Amygdala (tissue), 56 donors: Measurements from ENCODE around the gene CELF2.

Source experiments
- DNase-seq, 56 donors: peaks; one replicate each; lab custom pipeline; 2025; lab: John Stamatoyannopoulos, UW

CELF2 gene

DNA sequence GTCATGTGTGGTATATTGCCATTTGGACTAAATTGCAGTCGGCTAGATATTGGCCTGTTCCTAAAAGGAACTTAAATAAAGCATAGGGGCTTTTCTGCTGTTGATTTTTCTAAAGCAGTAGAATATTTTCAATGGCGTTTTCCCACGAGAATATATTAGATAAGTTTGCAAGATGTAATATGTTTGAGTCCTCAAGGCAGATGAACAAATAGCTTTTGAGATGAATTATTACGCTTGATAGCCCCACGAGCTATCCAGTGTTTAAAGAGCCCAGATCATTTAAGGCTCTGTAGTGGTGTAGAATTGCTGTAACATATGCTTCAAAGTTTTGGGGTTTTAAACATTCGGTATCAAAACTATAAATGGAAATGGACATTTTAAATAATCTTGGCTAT, 2.9 kb downstream of the CELF2 start:
- DNase-seq: no peak

DNA sequence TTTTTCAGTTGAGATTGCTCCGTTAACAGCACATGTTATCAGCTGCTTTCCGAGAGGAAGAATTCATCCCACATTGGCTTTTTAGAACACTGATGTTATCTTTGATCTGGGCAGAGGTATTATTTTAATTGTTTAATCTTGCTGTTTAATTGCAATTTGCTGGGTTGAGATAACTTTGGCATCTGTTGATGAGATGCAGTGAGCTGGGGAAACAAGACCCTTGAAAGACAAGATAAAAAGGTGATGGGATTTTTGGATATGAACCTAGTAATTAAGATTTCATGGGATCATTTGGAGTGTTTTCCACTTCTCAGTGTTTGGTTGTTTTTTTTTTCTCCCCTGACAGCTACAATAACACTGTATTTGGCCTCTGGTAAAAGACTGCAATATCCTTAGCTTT, 4.5 kb downstream of the CELF2 start:
- no peak for DNase-seq

DNA sequence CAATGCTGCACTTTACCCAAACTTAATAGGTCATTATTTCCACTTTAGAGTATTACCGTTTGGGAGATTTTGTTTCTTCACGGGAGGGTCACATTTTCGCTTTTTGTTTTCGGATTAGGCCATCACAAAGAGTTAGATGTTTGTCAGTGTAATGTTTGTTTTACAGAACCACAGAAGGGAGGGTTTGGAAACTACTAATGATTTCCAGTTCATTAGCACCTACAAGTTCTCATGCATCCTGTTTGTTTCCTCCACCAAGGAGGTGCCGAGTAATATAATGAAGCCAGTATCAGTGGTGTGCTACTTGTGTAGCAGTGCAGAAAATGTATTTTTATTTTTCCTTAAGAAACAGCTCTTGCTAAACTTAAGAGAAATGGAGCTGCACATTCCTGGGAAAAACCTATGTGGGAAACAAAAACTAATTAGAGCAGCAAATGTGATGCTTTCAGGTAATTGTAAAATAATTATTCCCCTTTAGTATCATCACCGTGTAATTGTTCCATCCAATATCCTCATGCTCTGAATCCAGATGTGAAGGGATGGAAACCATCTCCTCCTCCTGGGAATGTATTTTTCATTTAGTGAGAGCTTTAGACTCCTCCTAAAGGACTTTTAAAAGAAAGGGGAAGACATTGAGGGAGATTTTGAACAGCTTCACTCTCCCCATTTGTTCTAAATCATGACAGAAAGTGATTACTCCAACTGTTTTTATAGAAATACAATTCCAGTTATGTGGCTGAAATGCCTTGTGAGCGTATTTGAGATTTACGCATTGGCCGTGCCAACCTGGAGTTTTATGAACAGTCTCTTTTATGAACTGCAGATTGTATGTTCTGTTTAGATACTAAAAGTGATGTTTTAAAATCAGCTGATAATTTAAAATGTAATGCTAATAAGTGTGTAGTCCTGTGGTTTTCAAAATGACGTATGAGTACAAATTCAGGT, 5.6 kb downstream of the CELF2 start:
- DNase-seq: no peak

DNA sequence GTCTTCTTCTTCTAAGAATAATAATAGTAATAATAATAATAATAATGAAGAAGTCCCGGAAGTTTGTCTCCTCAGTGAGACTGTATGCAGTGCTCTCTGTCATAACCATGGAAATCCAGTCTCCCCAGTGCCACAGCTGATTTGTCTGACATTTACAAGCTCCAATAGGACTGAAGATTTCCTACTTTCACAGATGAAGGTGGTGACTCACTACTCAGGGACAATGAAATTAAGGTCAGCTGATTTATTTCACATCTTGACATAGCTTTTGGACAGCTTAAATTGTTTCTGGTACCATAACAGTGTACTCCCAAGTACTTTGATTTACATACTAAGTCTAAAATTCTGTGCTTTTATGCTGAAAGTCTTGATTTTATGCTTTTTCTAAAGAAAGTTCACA, 6.9 kb downstream of the CELF2 start:
- DNase-seq: no peak

DNA sequence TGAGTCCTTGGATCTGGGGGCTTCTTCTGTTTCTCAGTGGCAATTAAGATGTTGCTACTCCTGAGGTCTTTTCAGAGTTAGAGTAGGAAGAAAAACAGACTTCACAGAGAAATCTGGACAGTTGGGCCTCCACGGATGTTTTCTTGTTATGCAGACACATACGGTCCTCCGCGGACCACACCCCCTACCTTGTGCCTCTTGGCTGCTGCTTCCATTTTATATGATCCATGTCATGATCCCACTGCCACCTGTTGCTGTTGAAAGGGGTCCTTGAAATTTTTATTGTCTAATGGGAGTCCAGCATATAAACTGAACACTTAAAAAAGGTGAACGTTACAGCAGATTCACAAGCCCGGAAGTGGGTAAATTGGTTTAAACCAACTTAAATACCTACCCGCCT, 8.3 kb downstream of the CELF2 start:
- no peak for DNase-seq

DNA sequence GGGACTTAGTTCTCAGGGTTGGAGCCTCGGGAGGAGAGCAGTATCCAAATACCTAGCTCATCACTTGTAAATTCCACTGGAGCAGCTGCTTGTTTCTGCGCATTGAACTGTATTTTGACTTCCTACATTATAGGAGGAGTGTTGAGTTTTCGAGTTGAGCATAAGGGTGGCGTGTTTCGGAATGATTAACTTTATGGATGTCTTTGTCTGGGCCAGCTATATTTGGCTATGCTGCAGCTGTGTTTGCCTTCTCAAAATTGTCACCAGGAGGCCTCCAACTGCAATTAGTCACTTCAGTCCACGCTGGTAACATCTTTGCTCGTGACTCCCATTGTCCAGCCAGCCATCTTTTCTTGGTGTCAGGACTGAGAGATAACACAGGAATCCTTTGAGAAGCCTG, 9.1 kb downstream of the CELF2 start:
- no peak for DNase-seq

DNA sequence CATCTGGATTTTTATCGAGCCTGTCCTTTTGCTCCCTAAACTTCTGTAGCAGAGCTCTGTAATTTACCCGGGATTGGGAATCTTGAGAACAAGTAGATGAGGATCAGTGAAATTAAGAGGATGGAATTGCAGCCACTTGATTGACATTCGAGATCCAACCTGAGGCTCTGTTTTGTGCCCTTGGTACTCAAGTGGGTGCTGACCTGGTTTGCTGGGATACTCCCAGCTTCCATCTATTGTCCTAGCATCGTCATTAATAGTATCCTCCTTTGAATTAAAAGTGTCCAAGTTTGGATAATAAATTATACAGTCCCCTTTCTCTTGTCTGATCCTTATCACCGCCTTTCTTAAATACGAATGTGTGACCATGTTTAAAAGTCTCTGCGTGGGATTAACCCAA, 17.1 kb downstream of the CELF2 start:
- DNase-seq: no peak

DNA sequence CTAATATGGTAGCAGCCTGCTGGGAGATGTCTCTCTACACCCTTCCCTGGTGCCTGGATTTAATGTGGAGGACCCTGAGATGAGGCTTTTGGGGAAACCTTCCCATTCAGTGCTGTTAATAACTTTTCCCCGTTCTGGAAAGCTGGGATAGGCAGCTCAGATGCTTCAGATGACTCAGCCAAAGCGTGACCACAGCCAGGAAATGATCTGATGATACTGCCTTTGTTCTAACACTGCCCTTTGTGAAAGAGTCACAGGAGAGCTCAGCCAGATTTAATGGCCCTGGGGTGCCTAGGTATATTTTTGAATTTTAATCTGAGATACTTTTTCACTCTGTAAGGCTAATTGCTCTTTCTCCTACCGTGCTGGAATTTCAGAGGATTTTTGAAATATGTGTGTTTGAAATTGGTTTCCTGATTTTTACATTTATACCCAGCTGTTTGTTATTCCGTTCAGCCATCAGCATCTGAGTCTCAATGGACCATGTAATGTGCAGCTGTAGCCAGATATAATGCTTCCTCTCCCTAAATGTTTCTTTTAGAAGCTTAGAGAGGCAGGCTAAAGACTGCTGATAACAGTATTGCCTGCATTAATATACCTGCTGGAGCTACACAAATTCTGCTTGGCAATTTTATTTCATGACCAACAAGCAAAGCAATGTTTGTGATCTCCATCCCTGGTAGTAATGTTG, 17.8 kb downstream of the CELF2 start:
- peak in 1 of 56 donors; percentile 25 for DNase-seq

DNA sequence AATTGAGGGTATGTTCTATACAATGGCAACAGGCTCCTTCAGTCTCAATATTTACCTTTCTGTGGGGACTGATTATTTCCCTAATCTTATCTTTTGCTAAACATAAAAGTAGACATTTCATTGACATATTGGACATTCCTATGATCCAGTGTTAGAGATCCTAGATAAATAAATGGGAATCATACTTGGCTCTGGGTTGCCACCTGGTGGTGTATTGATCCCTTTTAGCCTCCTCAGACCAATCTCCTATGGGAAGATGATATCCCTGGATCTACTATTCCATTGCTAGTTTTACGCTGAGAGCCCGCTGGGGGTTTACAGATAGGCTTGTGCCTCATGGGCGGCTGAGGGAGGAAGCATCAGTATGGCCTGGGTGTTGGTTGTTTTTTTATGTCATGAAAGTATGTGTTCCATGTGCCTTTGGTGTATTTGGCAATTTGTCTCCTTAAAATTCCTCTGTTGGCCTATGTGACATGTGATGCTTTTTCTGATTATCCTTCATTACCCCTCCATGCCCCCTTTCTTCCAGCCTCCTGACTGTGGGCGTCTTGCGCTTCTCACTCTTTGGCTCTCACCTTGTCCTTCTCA, 18.8 kb downstream of the CELF2 start:
- peak in 5 of 56 donors; percentile 7 to 52 (median 14) for DNase-seq

DNA sequence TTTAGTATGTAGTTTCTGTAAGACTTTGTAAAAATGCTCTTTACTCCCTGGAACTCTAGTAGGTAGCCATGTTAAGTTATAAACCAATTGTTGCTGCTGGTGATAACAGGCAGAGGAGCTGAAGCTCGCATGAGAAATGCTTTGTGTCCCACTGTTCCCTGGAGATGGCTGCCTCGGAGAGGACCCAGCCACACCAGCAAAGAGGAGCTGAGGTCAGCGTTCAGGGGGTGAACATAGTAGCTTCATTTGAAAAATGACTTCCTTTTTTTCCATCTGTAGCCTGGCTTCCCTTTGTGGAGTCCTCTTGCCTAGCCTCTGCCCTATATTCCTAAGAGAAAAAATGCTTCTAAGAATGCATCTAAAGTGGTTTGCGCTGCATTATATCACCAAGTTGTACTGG, 20.3 kb downstream of the CELF2 start:
- DNase-seq: no peak

DNA sequence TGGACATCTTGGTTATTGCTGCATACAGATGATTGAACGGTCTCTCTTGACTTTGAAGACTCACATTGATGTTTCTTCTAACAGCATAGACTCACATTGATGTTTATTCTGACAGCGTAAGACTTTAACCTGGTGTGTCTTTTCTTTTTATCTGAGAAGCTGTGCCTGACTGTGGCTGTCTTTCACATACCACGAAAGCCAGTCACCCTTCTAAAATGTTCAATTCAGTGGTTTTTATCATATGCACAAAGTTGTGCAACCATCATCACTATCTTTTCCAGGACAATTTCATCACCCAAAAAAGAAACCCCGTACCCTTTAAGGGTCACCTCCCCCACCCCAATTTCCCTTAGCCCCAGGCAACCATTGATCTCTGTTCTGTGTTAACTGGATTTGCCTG, 24.7 kb downstream of the CELF2 start:
- DNase-seq: no peak

DNA sequence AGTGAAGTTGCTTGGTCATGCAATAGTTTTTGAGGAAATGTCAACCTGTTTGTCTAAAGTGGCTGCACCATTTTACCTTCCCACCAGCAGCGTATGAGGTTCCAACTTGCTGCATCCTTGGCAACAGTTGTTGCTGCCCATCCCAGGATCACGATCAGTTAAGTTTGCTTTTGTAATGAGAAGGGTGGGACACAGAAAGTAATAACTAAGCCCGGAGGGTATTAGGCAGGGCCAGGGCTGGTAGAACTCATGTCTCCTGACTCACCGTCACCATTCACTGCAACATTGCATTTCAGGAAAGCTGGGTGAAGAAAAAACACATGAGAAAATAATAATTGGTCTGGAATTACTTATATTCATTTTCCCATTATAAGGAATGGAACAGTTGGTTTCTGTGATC, 25.4 kb downstream of the CELF2 start:
- no peak for DNase-seq

DNA sequence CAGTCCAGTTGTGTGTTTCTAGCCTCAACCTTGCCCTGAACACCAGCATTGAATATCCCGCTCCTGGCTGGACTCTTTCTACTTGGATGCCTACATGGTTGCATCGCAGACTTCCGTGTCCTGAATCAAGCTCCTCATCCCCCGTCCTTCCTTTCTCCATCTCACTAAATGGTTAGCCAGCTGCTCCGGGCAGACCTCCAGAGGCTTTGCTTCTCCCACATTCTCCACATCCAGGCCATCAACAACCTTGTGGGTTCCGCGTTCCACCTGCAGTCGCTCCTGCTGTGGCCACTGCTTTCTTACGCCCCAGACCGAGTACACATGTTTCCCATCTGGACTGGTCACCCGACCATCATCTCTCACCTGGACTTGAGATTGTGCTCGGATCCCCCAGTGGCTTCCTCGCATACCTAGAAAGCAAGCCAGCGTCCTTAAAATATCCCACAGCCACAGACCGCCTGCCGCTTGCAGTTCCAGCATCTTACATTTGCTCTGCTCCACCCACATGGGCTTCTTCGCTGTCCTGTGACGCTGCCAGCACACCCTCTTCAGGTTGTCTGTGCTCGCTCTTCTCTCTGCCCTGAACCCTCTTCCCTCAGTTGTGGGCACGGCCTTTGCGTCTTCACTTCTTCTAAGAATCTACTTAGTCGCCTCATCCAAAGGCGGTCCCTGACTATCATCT, 25.9 kb downstream of the CELF2 start:
- DNase-seq: no peak

DNA sequence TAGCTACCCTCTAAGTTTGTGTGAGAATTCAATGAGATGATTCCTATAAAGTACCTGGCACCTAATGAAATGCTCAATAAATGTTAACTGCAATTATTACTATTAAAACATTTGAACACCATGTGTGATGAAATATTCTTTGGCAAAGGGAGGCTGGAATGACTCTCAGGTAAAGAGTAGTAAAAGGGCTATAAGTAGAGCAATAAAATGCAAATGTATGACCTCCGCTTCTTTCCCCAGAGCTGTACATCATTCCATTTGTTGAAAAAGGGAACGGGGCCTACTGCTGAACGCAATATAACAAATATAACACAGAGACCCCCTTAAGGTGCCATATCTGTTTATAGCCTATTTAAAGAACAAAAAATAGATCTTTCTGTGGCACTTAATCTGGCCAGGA, 27.8 kb downstream of the CELF2 start:
- no peak for DNase-seq

DNA sequence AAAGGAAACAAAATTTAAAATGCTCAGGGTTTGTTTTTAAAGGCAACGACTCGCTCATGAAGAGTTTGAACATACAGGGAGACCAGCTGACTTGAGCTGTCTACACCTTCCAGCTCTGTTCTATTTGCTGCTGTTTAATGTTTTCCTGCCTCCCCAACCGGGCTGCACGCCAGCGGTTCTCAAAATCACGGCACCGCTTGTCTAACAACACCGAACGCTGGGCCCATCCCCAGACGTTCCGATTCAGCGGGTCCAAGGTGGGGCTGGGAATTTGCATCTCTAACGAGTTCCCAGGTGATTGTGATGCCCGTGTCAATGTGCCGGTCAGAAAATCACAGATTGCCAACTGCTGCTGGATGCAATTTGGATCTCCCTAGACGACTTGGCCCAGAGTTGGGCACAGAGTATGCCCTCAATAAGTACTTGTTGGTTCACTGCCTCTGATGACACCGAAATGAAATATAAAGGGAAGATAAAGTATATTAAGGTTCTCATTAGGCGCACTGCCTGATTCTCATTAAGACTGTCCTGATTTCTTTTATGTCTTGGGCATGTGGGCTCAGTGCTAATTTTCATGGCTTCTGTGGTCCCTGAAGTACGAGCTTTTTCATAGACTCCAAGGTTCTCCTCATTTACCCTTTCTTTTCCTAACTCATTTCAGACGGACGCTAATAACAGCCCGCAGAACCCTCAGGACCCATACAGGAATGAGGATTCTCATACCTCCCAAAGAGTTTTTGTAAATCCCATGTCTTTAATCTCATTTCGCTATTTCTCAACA, 28.5 kb downstream of the CELF2 start:
- peak in 6 of 56 donors; percentile 7 to 46 (median 38) for DNase-seq

DNA sequence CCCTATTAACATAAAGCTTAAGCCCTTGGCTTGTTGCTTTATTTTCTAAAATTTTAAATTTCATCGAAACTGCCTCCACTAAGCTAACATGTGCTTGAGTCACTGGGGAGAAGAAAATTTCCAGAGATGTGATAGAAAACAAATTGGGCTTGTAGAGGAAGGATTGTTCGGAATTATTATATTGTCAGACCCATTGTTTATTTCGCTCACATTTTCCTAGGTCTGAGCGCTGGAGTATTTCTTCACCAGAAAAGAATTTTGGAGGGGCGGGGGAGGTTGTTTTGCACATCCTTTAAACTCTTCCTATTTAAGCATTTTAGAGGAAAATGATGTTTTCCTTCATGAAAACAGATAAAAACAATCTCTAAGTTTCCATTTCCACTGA, 29.1 kb downstream of the CELF2 start:
- DNase-seq: no peak

DNA sequence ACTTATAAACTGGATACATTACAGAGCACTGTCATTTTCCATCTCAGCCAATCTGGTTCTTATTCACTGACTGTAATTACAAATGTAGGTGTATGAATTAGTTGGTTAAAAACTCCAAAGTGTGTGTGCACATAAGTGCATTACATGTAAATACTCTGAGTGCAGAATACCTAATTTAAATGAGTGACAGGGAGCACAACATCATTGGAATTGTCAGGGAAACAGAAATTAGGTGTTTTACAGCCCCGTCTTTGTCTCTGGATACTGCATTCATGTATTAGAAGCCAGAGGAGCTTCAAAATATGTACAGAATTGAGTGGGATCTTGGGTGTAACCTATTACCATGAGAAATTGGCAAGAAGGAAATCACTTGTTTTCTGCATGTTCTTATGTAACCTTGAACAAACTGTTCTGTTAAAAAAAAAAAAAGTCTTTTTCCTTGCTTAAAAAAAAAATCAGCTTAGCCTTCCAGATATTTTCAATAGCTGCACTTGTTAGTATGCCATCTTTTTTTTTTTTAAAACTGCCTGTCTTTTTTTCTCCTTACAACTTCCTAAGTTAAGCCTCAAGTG, 31.1 kb downstream of the CELF2 start:
- DNase-seq: no peak

DNA sequence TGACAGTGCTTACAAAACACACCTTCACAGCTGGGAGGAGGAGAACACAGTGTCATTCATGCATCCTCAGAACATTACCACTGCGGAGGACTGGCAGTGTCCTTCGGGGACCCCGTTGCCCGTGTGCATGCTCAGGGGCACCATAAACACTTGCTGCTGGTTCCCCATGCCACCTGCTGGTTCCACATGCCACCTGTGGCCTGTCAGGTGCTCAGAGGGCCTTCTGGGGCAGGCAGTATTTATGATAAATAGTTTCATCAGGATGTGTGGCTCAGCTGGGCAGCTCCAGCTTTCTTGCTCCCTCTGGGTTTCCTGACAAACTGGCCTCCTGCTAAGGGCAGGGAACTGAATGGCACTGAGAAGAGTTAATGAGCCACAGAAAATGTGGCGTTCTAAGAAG, 32.1 kb downstream of the CELF2 start:
- DNase-seq: no peak

DNA sequence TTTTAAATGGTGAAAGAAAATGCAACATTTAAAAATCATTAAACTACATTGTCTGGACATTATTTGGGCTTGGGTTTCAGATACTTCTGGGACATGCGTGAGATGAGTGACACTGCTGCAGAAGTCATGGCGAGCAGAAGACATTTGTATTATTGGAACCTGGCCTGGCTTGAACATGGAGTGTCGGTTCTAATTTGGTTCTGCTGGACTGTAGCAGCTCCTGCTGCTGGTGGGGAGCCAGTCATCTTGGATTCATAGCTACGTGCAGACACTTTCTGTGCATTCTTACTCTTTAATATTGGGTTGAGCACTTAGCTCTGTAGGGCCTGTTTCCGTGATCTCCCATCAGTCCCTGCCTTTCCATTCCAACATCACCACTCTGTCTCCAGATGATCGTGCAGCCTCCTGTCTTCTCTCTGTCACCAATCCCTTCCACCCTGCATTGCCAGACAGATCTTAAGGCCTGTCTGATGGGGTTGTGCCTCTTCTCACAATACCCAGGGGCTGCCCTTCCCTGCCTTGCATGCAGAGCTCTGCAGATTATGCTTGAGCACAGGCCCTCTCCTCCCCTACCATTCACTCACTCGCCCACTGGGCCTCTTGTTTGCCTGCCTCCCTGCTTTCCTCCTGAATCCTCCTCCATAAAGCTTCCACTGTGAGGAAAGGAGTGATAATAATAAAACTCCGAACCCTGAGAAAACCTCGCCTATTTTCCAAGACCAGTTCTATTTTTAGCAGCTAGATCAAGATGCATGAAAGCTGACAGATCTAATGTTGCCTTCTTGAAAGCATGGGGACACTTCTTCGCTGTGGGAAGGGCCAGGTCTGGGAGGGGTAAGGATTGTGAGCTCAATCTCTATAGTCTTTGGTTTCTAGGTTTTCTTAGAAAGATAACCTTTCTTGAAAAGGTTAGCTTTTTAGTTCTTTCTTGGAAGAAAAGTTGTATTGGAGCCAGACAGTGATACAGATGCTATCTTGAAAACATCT, 32.9 kb downstream of the CELF2 start:
- DNase-seq: no peak
